Smooth muscle cell (in vitro differentiated cells): ENCODE results near the gene GAS6. TPM values are rescaled to one million over a fixed set of nuclear protein-coding genes. Genes with fewer than 3 reads are reported as not detected.

Experiments
- DNase-seq: peaks from one replicate; lab custom pipeline; 2025; ENCODE audit not compliant: unreplicated experiment; lab: John Stamatoyannopoulos, UW
- H2AFZ ChIP-seq: fragments of 200-600 bp; sonication (generic); 2 replicates; pipeline ENCODE4 v1.6.0; 2016; ENCODE audit warnings: antibody characterized with exemption, low read depth, mild to moderate bottlenecking
- H3F3A ChIP-seq: fragments of 200-600 bp; sonication (generic); 2 replicates; pipeline ENCODE4 v1.6.0; 2017; ENCODE audit warnings: antibody characterized with exemption, low read depth
- H3K27ac ChIP-seq: fragments of 200-600 bp; sonication (generic); 2 replicates; pipeline ENCODE4 v1.5.1; 2016; ENCODE audit warnings: low read depth, mild to moderate bottlenecking
- H3K27me3 ChIP-seq: fragments of 200-600 bp; sonication (generic); 2 replicates; pipeline ENCODE4 v1.6.1; 2016; ENCODE audit warnings: low read depth, mild to moderate bottlenecking
- H3K36me3 ChIP-seq: fragments of 200-600 bp; sonication (generic); 2 replicates; pipeline ENCODE4 v1.5.1; 2016; ENCODE audit warnings: low read depth
- H3K4me1 ChIP-seq: fragments of 200-600 bp; sonication (generic); 2 replicates; pipeline ENCODE4 v1.5.1; 2016; ENCODE audit warnings: low read depth
- H3K4me2 ChIP-seq: fragments of 200-600 bp; sonication (generic); 2 replicates; pipeline ENCODE4 v1.6.0; 2016; ENCODE audit warnings: mild to moderate bottlenecking
- H3K4me3 ChIP-seq: fragments of 200-600 bp; sonication (generic); 2 replicates; pipeline ENCODE4 v1.5.1; 2016; ENCODE audit warnings: mild to moderate bottlenecking
- H3K79me2 ChIP-seq: fragments of 200-600 bp; sonication (generic); 2 replicates; pipeline ENCODE4 v1.6.0; 2016; ENCODE audit warnings: low read depth, mild to moderate bottlenecking
- H3K9ac ChIP-seq: fragments of 200-600 bp; sonication (generic); 2 replicates; pipeline ENCODE4 v1.6.0; 2016; ENCODE audit warnings: low read depth
- H3K9me3 ChIP-seq: fragments of 200-600 bp; sonication (generic); replicated peaks from 2 replicates; pipeline ENCODE4 v1.5.1; 2016; ENCODE audit warnings: low read depth
- H4K20me1 ChIP-seq: fragments of 200-600 bp; sonication (generic); 2 replicates; pipeline ENCODE4 v1.6.0; 2016; ENCODE audit warnings: low read depth
- CTCF ChIP-seq: fragments of 200-600 bp; sonication (generic); IDR thresholded peaks from 2 replicates; pipeline ENCODE4 v1.5.1; 2017; ENCODE audit warnings: borderline replicate concordance, mild to moderate bottlenecking, antibody characterized with exemption; ENCODE audit not compliant: insufficient read depth, poor library complexity, severe bottlenecking
- WGBS: methylation state at CpG from one replicate; pipeline ENCODE4 v1.1.7; 2016; ENCODE audit warnings: low lambda C conversion rate; 5-methylcytosine and 5-hydroxymethylcytosine counted together
- polyA plus RNA-seq: library from polyadenylated mRNA; unstranded; fragments of >200 nt; fragmentation: Nextera tagmentation; extraction: Ambion mirVana; gene quantifications from 2 replicates; pipeline ENCODE4 v1.2.1, GENCODE V29; 2016
- total RNA-seq: library from RNA; depleted of rRNA; stranded (reverse); fragments of >200 nt; gene quantifications from 2 replicates; pipeline ENCODE4 v1.2.3, GENCODE V29; 2014

The GAS6 gene
- total and polyA plus RNA-seq, 2 experiments from 2014 or later = 21.7 to 45.2 TPM

- 95% methylated on average over 27 of the region's 27 CpGs for WGBS
Measured at GRCh38 chr13:113805431-113806103, 58.3 kb downstream of the GAS6 start.

GRCh38 chr13:113804703-113805430 lies 59.0 kb downstream of the GAS6 start:
- 95% methylated on average over 39 of the region's 39 CpGs for WGBS
- no peak for TF ChIP-seq CTCF
- H2AFZ ChIP-seq = no peak overlapping the region

More at GRCh38 chr13:113805431-113806103, 58.3 kb downstream of the GAS6 start:
- peaks cover 6% of the 10 kb centered on the region for H3K4me1 ChIP-seq
- H3K36me3 ChIP-seq = no peaks in the 10 kb centered on the region
- no peaks in the 10 kb centered on the region for H3F3A ChIP-seq
- H3K27me3 ChIP-seq = no peaks in the 10 kb centered on the region
- no peak overlapping the region for H3K4me2 ChIP-seq
- DNase-seq = no peak
- no peak for TF ChIP-seq CTCF
- no peak overlapping the region for H3K4me3 ChIP-seq
- H3K9me3 ChIP-seq = no peaks in the 10 kb centered on the region
- no peak overlapping the region for H3K9ac ChIP-seq
- H2AFZ ChIP-seq = no peak overlapping the region
- H3K79me2 ChIP-seq = no peaks in the 10 kb centered on the region
- H4K20me1 ChIP-seq = no peaks in the 10 kb centered on the region
- H3K27ac ChIP-seq = no peak overlapping the region

GRCh38 chr13:113804017-113804702 lies 59.7 kb downstream of the GAS6 start:
- Histone ChIP-seq H4K20me1 (no peaks in the 10 kb centered on the region), H3K9ac (no peak overlapping the region), H2AFZ (no peak overlapping the region), H3F3A (no peaks in the 10 kb centered on the region), H3K4me2 (no peak overlapping the region), H3K79me2 (no peaks in the 10 kb centered on the region), H3K9me3 (no peaks in the 10 kb centered on the region), H3K27ac (no peak overlapping the region), H3K4me1 (peaks cover 6% of the 10 kb centered on the region), H3K27me3 (no peaks in the 10 kb centered on the region), H3K4me3 (no peak overlapping the region), H3K36me3 (no peaks in the 10 kb centered on the region)
- DNase-seq = no peak
- WGBS = 84% methylated on average over 34 of the region's 34 CpGs
- TF ChIP-seq CTCF = no peak

More at GRCh38 chr13:113804703-113805430, 59.0 kb downstream of the GAS6 start:
- Histone ChIP-seq H3K27ac (no peak overlapping the region), H3K4me2 (no peak overlapping the region), H3K9ac (no peak overlapping the region), H3K9me3 (no peaks in the 10 kb centered on the region), H3F3A (no peaks in the 10 kb centered on the region), H4K20me1 (no peaks in the 10 kb centered on the region), H3K36me3 (no peaks in the 10 kb centered on the region), H3K79me2 (no peaks in the 10 kb centered on the region), H3K4me3 (no peak overlapping the region), H3K27me3 (no peaks in the 10 kb centered on the region), H3K4me1 (peaks cover 6% of the 10 kb centered on the region)
- DNase-seq = no peak
